GM19455 (cell line): Measurements from ENCODE around the gene FHL1.

Experiments
- ATAC-seq: cut with Tn5 transposase; IDR thresholded peaks from one replicate; pipeline ENCODE4 v1.9.1; 2021; ENCODE audit not compliant: unreplicated experiment

Gene FHL1

GRCh38 chrX:136185401-136186022, 38.2 kb downstream of the FHL1 start:
- no peak for ATAC-seq

GRCh38 chrX:136186023-136186413, 38.7 kb downstream of the FHL1 start:
- no peak for ATAC-seq

- no peak for ATAC-seq
Observed at GRCh38 chrX:136189222-136189621, 41.9 kb downstream of the FHL1 start.

GRCh38 chrX:136190038-136190713, 42.8 kb downstream of the FHL1 start:
- no peak for ATAC-seq

- no peak for ATAC-seq
Observed at GRCh38 chrX:136191171-136191570, 43.8 kb downstream of the FHL1 start.

GRCh38 chrX:136192135-136192534, 44.8 kb downstream of the FHL1 start:
- ATAC-seq, result no peak

GRCh38 chrX:136192839-136193414, 45.6 kb downstream of the FHL1 start:
- no peak for ATAC-seq

- ATAC-seq, result no peak
Observed at GRCh38 chrX:136193771-136194170, 46.4 kb downstream of the FHL1 start.

- no peak for ATAC-seq
Observed at GRCh38 chrX:136194536-136194935, 47.2 kb downstream of the FHL1 start.

GRCh38 chrX:136195247-136195646, 47.9 kb downstream of the FHL1 start:
- no peak for ATAC-seq

GRCh38 chrX:136196691-136197155, 49.4 kb downstream of the FHL1 start:
- no peak for ATAC-seq

GRCh38 chrX:136198010-136198409, 50.7 kb downstream of the FHL1 start:
- no peak for ATAC-seq

GRCh38 chrX:136198678-136199243, 51.4 kb downstream of the FHL1 start:
- no peak for ATAC-seq

GRCh38 chrX:136199365-136199764, 52.0 kb downstream of the FHL1 start:
- no peak for ATAC-seq

- ATAC-seq, result no peak
Observed at GRCh38 chrX:136200466-136200865, 53.1 kb downstream of the FHL1 start.

GRCh38 chrX:136201601-136202000, 54.3 kb downstream of the FHL1 start:
- ATAC-seq, result no peak

GRCh38 chrX:136202889-136203288, 55.6 kb downstream of the FHL1 start:
- no peak for ATAC-seq

GRCh38 chrX:136203438-136203837, 56.1 kb downstream of the FHL1 start:
- no peak for ATAC-seq

GRCh38 chrX:136203951-136204350, 56.6 kb downstream of the FHL1 start:
- ATAC-seq, result no peak

- no peak for ATAC-seq
Observed at GRCh38 chrX:136204571-136204970, 57.2 kb downstream of the FHL1 start.

- no peak for ATAC-seq
Observed at GRCh38 chrX:136205882-136206380, 58.6 kb downstream of the FHL1 start.

- no peak for ATAC-seq
Observed at GRCh38 chrX:136206916-136207315, 59.6 kb downstream of the FHL1 start.
